GM23338 (cell line): Measurements from ENCODE around the gene SYNRG. TPM values are rescaled to one million over a fixed set of nuclear protein-coding genes. Genes with fewer than 3 reads are reported as not detected.

Experiments
- ATAC-seq: fragments of 200-7000 bp; cut with Tn5 transposase; 3 replicates; pipeline ENCODE4 v1.9.1; 2020
- DNase-seq: peaks from one replicate; pipeline ENCODE4 v3.0.0-alpha.2; 2015; ENCODE audit warnings: low spot score
- H2AFZ ChIP-seq: fragments of 200-600 bp; sonication (generic); 2 replicates; pipeline ENCODE4 v1.8.0; 2016; ENCODE audit warnings: antibody characterized with exemption, mild to moderate bottlenecking, moderate library complexity
- H3F3A ChIP-seq: fragments of 200-600 bp; sonication (generic); replicated peaks from 2 replicates; pipeline ENCODE4 v1.8.0; 2017; ENCODE audit warnings: antibody characterized with exemption, mixed run types, low read depth
- H3K27ac ChIP-seq: fragments of 200-600 bp; sonication (generic); 2 replicates; pipeline ENCODE4 v1.6.1; 2016; ENCODE audit warnings: low read depth
- H3K27me3 ChIP-seq: fragments of 200-600 bp; sonication (generic); 2 replicates; pipeline ENCODE4 v1.8.0; 2016; ENCODE audit warnings: mild to moderate bottlenecking, mixed run types, moderate library complexity; ENCODE audit not compliant: insufficient read depth
- H3K36me3 ChIP-seq: fragments of 200-600 bp; sonication (generic); 2 replicates; pipeline ENCODE4 v1.8.0; 2016; ENCODE audit warnings: mild to moderate bottlenecking; ENCODE audit not compliant: insufficient read depth
- H3K4me1 ChIP-seq: fragments of 200-600 bp; sonication (generic); 2 replicates; pipeline ENCODE4 v1.8.0; 2016; ENCODE audit warnings: mild to moderate bottlenecking, moderate library complexity; ENCODE audit not compliant: insufficient read depth
- H3K4me2 ChIP-seq: fragments of 200-600 bp; sonication (generic); 2 replicates; pipeline ENCODE4 v1.7.1; 2017; ENCODE audit warnings: mixed run types
- H3K4me3 ChIP-seq: fragments of 200-600 bp; sonication (generic); 2 replicates; pipeline ENCODE4 v1.6.1; 2016; ENCODE audit warnings: mixed run types
- H3K79me2 ChIP-seq: fragments of 200-600 bp; sonication (generic); replicated peaks from 2 replicates; pipeline ENCODE4 v1.8.0; 2017; ENCODE audit warnings: mild to moderate bottlenecking; ENCODE audit not compliant: insufficient read depth
- H3K9me2 ChIP-seq: fragments of 200-600 bp; sonication (generic); 2 replicates; pipeline ENCODE4 v1.8.0; 2017; ENCODE audit not compliant: insufficient read depth
- H4K20me1 ChIP-seq: fragments of 200-600 bp; sonication (generic); replicated peaks from 2 replicates; pipeline ENCODE4 v1.8.0; 2017; ENCODE audit warnings: mild to moderate bottlenecking; ENCODE audit not compliant: insufficient read depth
- H3K27ac Mint-ChIP-seq: 2 replicates; pipeline ENCODE4 v1.8.0; 2020; ENCODE audit warnings: inconsistent platforms, mild to moderate bottlenecking, moderate library complexity, mixed read lengths
- H3K27me3 Mint-ChIP-seq: 3 replicates; pipeline ENCODE4 v1.8.0; 2022; ENCODE audit warnings: low read depth, mild to moderate bottlenecking, moderate library complexity, mixed read lengths, inconsistent platforms; ENCODE audit not compliant: insufficient read depth, poor library complexity
- H3K36me3 Mint-ChIP-seq: 3 replicates; pipeline ENCODE4 v1.8.0; 2021; ENCODE audit warnings: low read depth, mild to moderate bottlenecking, inconsistent platforms, moderate library complexity, mixed read lengths
- H3K4me1 Mint-ChIP-seq: 3 replicates; pipeline ENCODE4 v1.8.0; 2020; ENCODE audit warnings: mild to moderate bottlenecking, inconsistent platforms, mixed read lengths
- H3K4me3 Mint-ChIP-seq: 3 replicates; pipeline ENCODE4 v1.8.0; 2021; ENCODE audit warnings: moderate library complexity, mild to moderate bottlenecking, inconsistent platforms, mixed read lengths
- H3K9me3 Mint-ChIP-seq: 3 replicates; pipeline ENCODE4 v1.8.0; 2020; ENCODE audit warnings: moderate library complexity, mild to moderate bottlenecking, inconsistent platforms, mixed read lengths
- CREB1 ChIP-seq: fragments of 250-450 bp; sonication (Bioruptor Pico); IDR thresholded peaks from 2 replicates; pipeline ENCODE4 v1.5.0; 2020; ENCODE audit warnings: low read depth, mild to moderate bottlenecking, moderate library complexity
- CTCF ChIP-seq, 2 experiments: fragments of 200-600 bp in 1 of 2; sonication (generic) in 1 of 2; conservative IDR thresholded peaks; 2 replicates each; pipeline versions ENCODE4 v1.5.1 to v1.6.1; 2016 to 2017; ENCODE audit warnings: antibody characterized with exemption in 2 of 2, low read depth in 2 of 2, mild to moderate bottlenecking in 2 of 2, moderate library complexity in 1 of 2
- ETS1 ChIP-seq: IDR thresholded peaks from 2 replicates; pipeline ENCODE4 v1.6.1; 2016; ENCODE audit warnings: antibody characterized with exemption
- EZH2 ChIP-seq: fragments of 200-600 bp; sonication (generic); IDR thresholded peaks from one replicate; pipeline ENCODE4 v1.8.0; 2017; ENCODE audit warnings: antibody characterized with exemption, mild to moderate bottlenecking, low read depth; ENCODE audit not compliant: unreplicated experiment
- EZH2phosphoT487 ChIP-seq: fragments of 200-600 bp; sonication (generic); IDR thresholded peaks from one replicate; pipeline ENCODE4 v1.8.1; 2018; ENCODE audit warnings: antibody characterized with exemption; ENCODE audit not compliant: unreplicated experiment
- JUNB ChIP-seq: IDR thresholded peaks from one replicate; pipeline ENCODE4 v1.6.1; 2016; ENCODE audit warnings: antibody characterized with exemption; ENCODE audit not compliant: unreplicated experiment
- NANOG ChIP-seq: IDR thresholded peaks from 2 replicates; pipeline ENCODE4 v1.6.1; 2016; ENCODE audit warnings: antibody characterized with exemption, borderline replicate concordance
- POLR2AphosphoS5 ChIP-seq: IDR thresholded peaks from 2 replicates; pipeline ENCODE4 v1.6.1; 2016; ENCODE audit warnings: antibody characterized with exemption, low read depth
- STAT1 ChIP-seq: IDR thresholded peaks from one replicate; pipeline ENCODE4 v1.6.1; 2016; ENCODE audit warnings: antibody characterized with exemption; ENCODE audit not compliant: unreplicated experiment
- ZNF114 ChIP-seq: fragments of 250-450 bp; sonication (Bioruptor Pico); IDR thresholded peaks from 2 replicates; pipeline ENCODE4 v1.5.0; 2020; ENCODE audit warnings: mild to moderate bottlenecking, moderate library complexity
- ZNF331 ChIP-seq: fragments of 250-450 bp; sonication (Bioruptor Pico); IDR thresholded peaks from 2 replicates; pipeline ENCODE4 v1.5.0; 2020; ENCODE audit warnings: low read depth, mild to moderate bottlenecking, moderate library complexity
- polyA plus RNA-seq: library from polyadenylated mRNA; unstranded; fragments of >200 nt; fragmentation: Nextera tagmentation; extraction: Ambion mirVana; gene quantifications from 2 replicates; pipeline ENCODE4 v1.2.1, GENCODE V29; 2016
- total RNA-seq: library from RNA; depleted of rRNA; stranded (reverse); fragments of >200 nt; shearing (Covaris generic); gene quantifications from 2 replicates; pipeline ENCODE4 v1.2.3, GENCODE V29; 2014
- TF ChIP-seq, protein P1 (sequence below): IDR thresholded peaks from one replicate; pipeline ENCODE4 v1.6.1; 2018; ENCODE audit warnings: antibody characterized with exemption; ENCODE audit not compliant: unreplicated experiment
- TF ChIP-seq, protein P2 (sequence below): fragments of 250-450 bp; sonication (Bioruptor Pico); IDR thresholded peaks from 2 replicates; pipeline ENCODE4 v1.5.0; 2020; ENCODE audit warnings: mild to moderate bottlenecking, moderate library complexity

SYNRG gene
- total and polyA plus RNA-seq, 2 experiments from 2014 or later, result 18.6 to 22.6 TPM

DNA sequence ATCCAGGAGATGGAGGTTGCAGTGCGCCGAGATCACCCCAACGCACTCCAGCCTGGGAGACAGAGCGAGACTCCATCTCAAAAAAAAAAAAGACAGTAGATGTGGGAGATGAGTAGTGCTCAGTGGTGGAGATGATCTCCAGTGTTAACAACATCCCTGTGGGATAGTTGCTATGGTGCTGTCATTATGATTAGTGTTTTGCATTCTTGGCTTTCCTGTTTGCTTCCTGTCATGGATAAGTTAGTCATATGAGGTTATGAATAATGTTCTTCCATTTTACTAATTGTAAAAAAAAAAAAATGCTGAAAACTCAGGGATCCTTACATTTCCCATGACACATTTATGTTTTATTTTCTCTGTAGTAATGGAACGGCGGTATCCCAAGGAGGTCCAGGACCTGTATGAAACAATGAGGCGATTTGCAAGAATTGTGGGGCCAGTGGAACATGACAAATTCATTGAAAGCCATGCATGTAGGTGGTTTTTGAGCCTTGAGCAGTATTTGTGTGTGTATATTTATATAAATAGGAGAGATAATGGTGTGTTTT is 144.1 kb downstream of the SYNRG start:
- Histone ChIP-seq H3K4me3 (no peak overlapping the region), H3K36me3 (peaks cover 5% of the 10 kb centered on the region; the same call in 1 of the 2 replicates), H3K79me2 (no peaks in the 10 kb centered on the region), H3F3A (0 out of 2 replicates have a peak, but pooled peaks cover 3% of the 10 kb centered on the region), H4K20me1 (no peaks in the 10 kb centered on the region), H2AFZ (no peak overlapping the region), H3K4me2 (no peak overlapping the region), H3K27ac (no peak overlapping the region), H3K27me3 (no peaks in the 10 kb centered on the region), H3K4me1 (no peaks in the 10 kb centered on the region), H3K9me2 (no peaks in the 10 kb centered on the region)
- Mint-ChIP-seq H3K27me3 (no peaks in the 10 kb centered on the region), H3K4me3 (no peak overlapping the region), H3K4me1 (no peaks in the 10 kb centered on the region), H3K36me3 (peaks cover 21% of the 10 kb centered on the region), H3K9me3 (no peaks in the 10 kb centered on the region), H3K27ac (no peak overlapping the region)
- ATAC-seq (no peak), DNase-seq (no peak)
- no peak for TF ChIP-seq CREB1 (CRISPR knock-in tag)
- TF ChIP-seq EZH2phosphoT487, result no peak
- TF ChIP-seq ZNF331, result no peak
- TF ChIP-seq, protein P1, sequence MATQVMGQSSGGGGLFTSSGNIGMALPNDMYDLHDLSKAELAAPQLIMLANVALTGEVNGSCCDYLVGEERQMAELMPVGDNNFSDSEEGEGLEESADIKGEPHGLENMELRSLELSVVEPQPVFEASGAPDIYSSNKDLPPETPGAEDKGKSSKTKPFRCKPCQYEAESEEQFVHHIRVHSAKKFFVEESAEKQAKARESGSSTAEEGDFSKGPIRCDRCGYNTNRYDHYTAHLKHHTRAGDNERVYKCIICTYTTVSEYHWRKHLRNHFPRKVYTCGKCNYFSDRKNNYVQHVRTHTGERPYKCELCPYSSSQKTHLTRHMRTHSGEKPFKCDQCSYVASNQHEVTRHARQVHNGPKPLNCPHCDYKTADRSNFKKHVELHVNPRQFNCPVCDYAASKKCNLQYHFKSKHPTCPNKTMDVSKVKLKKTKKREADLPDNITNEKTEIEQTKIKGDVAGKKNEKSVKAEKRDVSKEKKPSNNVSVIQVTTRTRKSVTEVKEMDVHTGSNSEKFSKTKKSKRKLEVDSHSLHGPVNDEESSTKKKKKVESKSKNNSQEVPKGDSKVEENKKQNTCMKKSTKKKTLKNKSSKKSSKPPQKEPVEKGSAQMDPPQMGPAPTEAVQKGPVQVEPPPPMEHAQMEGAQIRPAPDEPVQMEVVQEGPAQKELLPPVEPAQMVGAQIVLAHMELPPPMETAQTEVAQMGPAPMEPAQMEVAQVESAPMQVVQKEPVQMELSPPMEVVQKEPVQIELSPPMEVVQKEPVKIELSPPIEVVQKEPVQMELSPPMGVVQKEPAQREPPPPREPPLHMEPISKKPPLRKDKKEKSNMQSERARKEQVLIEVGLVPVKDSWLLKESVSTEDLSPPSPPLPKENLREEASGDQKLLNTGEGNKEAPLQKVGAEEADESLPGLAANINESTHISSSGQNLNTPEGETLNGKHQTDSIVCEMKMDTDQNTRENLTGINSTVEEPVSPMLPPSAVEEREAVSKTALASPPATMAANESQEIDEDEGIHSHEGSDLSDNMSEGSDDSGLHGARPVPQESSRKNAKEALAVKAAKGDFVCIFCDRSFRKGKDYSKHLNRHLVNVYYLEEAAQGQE, result no peak
- TF ChIP-seq EZH2, result no peak
- TF ChIP-seq ZNF114 (CRISPR knock-in tag), result no peak
- TF ChIP-seq ETS1, result no peak
- no peak for TF ChIP-seq NANOG
- TF ChIP-seq POLR2AphosphoS5, result no peak
- TF ChIP-seq STAT1, result no peak
- no peak for TF ChIP-seq JUNB
- TF ChIP-seq, protein P2, sequence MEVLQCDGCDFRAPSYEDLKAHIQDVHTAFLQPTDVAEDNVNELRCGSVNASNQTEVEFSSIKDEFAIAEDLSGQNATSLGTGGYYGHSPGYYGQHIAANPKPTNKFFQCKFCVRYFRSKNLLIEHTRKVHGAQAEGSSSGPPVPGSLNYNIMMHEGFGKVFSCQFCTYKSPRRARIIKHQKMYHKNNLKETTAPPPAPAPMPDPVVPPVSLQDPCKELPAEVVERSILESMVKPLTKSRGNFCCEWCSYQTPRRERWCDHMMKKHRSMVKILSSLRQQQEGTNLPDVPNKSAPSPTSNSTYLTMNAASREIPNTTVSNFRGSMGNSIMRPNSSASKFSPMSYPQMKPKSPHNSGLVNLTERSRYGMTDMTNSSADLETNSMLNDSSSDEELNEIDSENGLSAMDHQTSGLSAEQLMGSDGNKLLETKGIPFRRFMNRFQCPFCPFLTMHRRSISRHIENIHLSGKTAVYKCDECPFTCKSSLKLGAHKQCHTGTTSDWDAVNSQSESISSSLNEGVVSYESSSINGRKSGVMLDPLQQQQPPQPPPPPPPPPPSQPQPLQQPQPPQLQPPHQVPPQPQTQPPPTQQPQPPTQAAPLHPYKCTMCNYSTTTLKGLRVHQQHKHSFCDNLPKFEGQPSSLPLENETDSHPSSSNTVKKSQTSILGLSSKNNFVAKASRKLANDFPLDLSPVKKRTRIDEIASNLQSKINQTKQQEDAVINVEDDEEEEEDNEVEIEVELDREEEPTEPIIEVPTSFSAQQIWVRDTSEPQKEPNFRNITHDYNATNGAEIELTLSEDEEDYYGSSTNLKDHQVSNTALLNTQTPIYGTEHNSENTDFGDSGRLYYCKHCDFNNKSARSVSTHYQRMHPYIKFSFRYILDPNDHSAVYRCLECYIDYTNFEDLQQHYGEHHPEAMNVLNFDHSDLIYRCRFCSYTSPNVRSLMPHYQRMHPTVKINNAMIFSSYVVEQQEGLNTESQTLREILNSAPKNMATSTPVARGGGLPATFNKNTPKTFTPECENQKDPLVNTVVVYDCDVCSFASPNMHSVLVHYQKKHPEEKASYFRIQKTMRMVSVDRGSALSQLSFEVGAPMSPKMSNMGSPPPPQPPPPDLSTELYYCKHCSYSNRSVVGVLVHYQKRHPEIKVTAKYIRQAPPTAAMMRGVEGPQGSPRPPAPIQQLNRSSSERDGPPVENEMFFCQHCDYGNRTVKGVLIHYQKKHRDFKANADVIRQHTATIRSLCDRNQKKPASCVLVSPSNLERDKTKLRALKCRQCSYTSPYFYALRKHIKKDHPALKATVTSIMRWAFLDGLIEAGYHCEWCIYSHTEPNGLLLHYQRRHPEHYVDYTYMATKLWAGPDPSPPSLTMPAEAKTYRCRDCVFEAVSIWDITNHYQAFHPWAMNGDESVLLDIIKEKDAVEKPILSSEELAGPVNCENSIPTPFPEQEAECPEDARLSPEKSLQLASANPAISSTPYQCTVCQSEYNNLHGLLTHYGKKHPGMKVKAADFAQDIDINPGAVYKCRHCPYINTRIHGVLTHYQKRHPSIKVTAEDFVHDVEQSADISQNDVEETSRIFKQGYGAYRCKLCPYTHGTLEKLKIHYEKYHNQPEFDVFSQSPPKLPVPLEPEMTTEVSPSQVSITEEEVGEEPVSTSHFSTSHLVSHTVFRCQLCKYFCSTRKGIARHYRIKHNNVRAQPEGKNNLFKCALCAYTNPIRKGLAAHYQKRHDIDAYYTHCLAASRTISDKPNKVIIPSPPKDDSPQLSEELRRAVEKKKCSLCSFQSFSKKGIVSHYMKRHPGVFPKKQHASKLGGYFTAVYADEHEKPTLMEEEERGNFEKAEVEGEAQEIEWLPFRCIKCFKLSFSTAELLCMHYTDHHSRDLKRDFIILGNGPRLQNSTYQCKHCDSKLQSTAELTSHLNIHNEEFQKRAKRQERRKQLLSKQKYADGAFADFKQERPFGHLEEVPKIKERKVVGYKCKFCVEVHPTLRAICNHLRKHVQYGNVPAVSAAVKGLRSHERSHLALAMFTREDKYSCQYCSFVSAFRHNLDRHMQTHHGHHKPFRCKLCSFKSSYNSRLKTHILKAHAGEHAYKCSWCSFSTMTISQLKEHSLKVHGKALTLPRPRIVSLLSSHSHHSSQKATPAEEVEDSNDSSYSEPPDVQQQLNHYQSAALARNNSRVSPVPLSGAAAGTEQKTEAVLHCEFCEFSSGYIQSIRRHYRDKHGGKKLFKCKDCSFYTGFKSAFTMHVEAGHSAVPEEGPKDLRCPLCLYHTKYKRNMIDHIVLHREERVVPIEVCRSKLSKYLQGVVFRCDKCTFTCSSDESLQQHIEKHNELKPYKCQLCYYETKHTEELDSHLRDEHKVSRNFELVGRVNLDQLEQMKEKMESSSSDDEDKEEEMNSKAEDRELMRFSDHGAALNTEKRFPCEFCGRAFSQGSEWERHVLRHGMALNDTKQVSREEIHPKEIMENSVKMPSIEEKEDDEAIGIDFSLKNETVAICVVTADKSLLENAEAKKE (CRISPR knock-in tag), result no peak
- no peak for TF ChIP-seq CTCF (conservative IDR thresholded peaks at IDR 0.05; ENCODE audit: low read depth in 2 of 2)
